GM12874 (cell line): ENCODE data around the gene AQP12A.

Source experiments
- TF ChIP-seq, protein P1 (sequence below): IDR thresholded peaks from 2 replicates; pipeline ENCODE4 v1.5.1; 2011; ENCODE audit warnings: low read depth, mild to moderate bottlenecking, control low read depth, low read length, moderate library complexity; ENCODE audit not compliant: insufficient read depth

Gene AQP12A

DNA sequence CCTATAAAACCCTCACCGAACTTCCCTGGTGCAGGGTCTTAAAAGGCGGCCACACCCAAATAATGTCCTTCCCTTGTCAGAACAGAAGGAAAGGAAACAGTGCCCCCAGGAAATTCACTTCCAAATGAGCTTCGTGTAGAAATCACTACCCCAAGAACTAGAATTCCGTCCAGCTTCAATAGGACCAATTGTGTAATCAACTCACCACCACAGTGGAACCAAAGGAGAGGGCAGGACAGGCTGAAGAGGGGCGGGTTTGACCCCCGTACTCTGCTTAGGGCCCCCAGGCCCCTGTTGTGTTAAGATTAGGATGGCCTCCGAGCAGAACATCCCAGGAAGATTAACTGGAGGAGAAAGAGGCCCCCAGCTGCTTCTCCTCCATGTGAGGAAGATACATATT is 42.3 kb upstream of the AQP12A start:
- TF ChIP-seq, protein P1, sequence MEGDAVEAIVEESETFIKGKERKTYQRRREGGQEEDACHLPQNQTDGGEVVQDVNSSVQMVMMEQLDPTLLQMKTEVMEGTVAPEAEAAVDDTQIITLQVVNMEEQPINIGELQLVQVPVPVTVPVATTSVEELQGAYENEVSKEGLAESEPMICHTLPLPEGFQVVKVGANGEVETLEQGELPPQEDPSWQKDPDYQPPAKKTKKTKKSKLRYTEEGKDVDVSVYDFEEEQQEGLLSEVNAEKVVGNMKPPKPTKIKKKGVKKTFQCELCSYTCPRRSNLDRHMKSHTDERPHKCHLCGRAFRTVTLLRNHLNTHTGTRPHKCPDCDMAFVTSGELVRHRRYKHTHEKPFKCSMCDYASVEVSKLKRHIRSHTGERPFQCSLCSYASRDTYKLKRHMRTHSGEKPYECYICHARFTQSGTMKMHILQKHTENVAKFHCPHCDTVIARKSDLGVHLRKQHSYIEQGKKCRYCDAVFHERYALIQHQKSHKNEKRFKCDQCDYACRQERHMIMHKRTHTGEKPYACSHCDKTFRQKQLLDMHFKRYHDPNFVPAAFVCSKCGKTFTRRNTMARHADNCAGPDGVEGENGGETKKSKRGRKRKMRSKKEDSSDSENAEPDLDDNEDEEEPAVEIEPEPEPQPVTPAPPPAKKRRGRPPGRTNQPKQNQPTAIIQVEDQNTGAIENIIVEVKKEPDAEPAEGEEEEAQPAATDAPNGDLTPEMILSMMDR, result no peak

DNA sequence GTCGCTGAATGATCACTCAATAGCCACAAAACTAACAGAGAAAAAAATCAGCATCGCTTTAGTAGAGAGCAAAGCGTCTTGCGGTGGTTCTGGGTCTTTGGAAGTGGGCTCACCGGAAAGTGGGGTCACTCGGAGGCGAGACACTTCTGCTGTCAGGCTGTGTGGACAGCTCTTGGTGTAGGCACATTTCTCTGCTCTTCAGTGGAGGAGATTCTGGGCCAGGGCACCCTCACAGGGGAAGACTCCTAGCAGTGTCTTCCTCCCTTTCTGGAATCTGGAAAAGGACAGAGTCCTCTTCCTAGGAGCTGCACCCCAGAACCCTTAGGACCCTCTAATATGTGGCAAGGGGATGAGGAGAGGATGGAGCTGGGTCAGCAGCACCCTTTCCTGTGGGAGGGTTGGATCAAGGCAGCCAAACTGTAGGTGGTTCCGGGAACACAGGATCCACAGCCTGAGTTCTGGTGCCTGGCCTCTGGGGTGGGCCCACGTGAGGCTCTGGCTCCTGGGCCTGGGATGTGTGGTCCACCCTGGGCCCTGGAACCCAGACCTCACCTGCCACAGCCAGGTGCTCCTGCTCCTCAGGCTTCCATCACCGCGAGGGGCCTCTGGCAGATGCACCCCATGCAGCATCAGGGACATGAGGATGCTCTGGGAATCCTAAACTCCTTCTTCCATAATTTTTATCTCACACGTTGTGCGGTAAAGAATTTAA is 41.3 kb upstream of the AQP12A start:
- TF ChIP-seq, protein P1, result no peak

DNA sequence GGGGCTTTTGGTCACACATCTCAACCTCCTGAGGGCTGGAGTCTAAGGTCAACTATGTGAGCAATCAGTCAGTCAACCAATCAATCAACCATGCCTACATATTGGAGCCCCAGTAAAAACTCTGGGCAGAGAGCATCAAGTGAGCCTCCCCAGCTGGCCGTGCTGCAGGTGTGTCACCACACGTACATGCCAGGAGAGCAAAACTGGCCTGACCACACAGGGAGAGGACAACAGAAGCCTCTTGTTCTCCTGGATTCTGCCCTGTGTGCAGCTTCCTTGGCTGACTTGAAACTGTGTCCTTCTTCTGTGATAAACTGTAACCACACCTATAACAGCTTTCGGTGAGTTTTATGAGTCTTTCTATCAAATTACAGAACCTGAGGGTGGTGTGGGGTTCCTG is 40.5 kb upstream of the AQP12A start:
- TF ChIP-seq, protein P1, result no peak

DNA sequence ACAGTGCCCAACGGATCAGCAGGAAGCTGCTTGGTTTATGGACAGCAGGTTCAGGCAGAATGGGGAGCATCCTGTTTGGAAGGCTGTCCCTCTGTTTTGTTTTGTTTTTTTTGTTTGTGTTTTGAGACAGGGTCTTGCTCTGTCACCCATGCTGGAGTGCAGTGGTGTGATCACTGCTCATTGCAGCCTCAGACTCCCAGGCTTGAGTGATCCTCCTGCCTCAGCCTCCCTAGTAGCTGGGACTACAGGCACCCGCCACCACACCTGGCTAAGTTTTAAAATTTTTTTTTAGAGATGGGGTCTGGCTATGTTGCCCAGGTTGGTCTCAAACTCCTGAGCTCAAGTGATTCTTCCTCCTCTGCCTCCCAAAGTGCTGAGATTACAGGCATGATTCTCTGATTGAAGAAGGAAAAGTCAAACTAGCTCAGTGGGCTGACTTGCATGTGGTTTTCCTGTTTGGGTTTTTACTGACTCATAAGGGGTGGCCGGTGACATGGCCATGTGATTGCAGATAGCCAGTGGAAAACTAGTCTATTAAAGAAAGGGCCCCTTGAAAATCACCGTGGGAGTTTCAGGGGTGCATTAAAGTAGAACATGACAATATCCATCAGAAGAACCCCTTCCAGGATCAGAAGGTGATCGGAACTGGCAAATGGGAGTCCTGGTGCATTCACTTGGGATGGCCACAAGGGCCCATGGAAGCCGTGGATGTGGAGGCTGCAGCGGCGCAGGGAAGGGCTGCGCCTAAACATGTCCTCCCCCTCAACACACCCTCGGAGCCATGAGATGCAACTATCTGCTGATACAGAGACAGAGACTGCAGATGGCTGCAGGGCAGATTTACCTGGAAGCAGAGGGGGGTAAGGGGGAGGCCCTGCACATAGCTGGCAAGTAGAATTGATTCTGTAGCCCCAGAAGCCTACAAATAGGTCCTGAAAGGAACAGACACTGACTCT is 35.5 kb upstream of the AQP12A start:
- TF ChIP-seq, protein P1, result no peak

DNA sequence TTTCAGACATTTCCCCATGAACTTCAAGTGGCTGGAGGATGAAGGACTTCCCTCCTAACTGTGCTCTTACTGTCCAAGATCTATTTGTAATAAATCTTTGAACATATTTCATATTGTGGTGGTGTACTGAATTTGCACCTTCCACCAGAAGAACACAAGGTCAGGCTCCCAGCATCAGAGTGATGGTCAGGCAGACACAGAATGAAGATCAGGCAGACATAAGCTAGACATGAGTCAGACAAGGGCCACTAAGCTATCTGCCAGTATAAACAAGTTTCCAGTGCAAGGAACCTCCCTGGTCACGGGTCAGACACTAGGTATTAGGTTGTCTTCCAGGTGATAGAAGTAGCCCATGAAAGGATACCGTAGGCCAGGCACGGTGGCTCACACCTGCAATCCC is 29.0 kb upstream of the AQP12A start:
- TF ChIP-seq, protein P1, result no peak

DNA sequence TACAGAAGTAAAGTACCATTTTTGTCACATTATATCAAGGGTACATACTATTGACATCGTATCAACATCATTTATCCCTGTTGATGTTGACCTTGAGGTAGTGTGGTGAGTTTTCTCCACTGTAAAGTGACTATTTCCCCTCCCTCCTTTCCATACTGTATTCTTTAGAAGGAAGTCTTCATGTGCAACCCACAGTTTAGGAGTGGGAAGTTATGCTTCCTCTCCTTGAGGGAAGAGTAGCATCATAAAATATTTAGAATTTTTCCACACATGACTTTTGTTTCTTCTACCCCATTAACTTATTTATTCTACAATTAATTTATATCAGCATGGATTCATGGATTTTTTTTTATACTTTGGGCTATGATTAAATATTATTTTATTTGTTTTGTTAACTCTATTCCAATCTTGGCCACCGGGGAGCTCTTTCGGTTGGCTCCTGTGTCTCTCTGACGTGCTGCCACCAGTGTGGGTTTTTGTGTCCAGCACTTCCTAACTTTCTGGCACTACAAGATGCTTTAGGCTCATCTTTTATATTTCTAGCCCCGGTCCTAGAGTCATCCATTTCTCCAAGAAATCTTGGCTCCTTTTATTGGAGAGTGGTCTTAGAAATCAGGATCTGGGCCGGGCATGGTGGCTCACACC is 28.0 kb upstream of the AQP12A start:
- TF ChIP-seq, protein P1, result no peak

DNA sequence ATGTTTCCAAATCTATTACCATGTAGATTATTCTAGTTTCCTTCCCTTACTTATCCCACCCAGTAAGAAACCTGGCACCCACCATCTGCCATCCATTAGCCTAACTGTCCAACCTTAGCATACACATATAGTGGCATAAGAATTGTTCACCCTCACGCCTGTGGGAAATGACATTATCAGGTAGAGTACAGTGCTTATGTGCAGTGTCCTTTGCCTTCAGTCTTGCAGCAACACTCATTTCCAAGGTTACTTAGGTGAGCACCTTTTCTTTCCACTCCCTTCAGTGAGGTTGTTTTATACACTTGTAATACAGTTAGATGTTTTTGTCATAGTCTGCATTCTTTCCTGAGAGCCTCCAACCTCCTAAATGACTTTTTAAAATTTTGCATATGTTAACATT is 27.0 kb upstream of the AQP12A start:
- TF ChIP-seq, protein P1, result no peak
